ENCODE data around the gene SPATS2. TPM values are rescaled to one million over a fixed set of nuclear protein-coding genes. Genes with fewer than 3 reads are reported as not detected.

The SPATS2 gene
- total RNA-seq, 1 experiment from 2014 or later = 50.7 TPM

DNA sequence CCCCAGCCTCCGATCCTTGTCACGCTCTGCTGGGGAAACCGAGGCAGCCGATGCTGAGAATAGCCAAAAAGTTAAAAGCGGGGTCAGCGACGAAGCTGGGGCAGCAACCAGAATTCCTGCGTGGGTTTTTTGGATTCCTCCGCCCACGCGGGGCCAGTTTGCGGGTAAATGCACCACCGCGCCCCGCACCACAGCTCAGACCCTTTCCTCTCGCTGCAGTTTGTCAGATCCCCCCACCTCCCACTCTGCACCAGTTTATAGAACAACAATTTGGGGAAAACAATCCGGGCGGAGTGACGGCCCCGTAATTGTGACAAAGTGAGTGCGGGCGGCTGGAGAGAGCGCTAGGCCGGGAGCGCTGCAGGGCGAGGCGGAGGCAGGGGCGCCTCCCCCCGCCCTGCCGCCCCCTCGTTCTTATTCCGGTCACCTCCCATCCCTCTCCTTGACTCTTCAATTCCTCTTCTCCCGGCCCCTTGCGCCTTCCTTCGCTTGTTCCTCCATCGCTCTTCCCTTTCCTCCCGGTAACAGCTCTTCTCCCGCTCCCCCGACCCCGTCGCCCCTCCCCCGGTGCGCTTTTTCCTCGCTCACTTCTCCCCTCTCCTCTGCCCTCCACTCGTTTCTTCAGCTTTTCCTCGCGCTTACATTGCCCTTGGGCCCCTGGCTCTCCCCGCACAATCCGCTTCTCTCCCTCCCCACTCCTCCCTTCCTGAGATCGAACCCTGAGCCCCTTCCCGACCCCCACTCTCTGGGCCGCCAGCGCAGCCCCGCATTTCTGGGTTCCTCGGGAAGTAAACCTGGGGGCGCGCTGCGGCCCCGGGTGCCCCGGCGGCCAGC, 21.2 kb upstream of the SPATS2 start:
- peak overlapping the region; percentile 50 for H3K9ac ChIP-seq (ENCODE audit: low read length)
- no peaks in the 10 kb centered on the region for H3K9me2 ChIP-seq (replicated peaks; ENCODE audit: insufficient read depth, low read length)
- no peaks in the 10 kb centered on the region for H3K9me3 ChIP-seq (ENCODE audit: low read length)
- no peaks in the 10 kb centered on the region for H3K27me3 ChIP-seq (ENCODE audit: low read length)
- no peaks in the 10 kb centered on the region for H3K36me3 ChIP-seq (ENCODE audit: insufficient read depth, low read length)
- peak overlapping the region; percentile 78 for H3K4me2 ChIP-seq (ENCODE audit: low read depth, low read length, poor library complexity, severe bottlenecking)
- H3K27ac ChIP-seq (ENCODE audit: low read length) = no peak overlapping the region
- no peak overlapping the region for H2AFZ ChIP-seq (ENCODE audit: low read length)
- peaks cover 52% of the 10 kb centered on the region for H3K4me1 ChIP-seq (ENCODE audit: low read length)
- H3K79me2 ChIP-seq (ENCODE audit: low read length) = no peaks in the 10 kb centered on the region
- peaks cover 7% of the 10 kb centered on the region; the same call in 1 of the 2 replicates for H4K20me1 ChIP-seq (ENCODE audit: insufficient read depth, low read depth, low read length)
- DNase-seq = no peak
- H3K4me3 ChIP-seq (ENCODE audit: low read length) = peak overlapping the region; percentile 62

DNA sequence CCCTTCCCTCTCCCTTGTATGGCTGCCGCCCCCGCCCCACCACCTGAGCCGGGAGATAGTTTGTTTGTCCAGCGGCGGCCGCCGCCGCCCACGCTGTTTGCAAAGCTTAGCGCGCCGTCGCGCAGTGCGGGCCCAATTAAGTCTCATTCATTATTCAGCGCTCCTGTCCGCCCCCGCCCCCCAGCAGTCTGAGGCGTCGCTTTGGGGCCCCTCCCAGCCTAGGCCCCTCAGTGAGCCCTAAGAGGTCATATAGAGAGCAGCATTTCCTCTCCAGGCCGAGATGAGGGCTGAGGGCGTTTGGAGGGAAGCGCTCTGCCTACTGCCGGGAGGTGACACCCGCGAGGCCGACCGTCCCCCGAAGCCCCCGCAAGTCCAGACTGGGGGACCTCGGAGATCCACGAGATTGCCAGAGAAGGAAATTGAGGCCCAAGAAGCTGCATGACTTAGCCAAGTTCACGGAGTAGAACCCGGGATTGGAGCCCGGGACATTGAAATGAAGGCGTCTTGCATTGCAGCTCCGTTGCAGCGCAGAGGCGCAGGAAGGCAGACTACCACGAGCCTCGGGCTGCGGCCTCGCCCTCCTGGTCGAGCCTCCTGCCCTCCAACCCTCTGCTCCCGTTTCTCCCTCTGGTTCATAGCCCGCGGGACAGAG, 20.5 kb upstream of the SPATS2 start, which contains the start of gene DNAJC22:
TSS of gene DNAJC22 (plus strand) at position 230 of the 652 bp plus-strand sequence. CDS start 1,985 bp downstream, outside the sequence.
- no peak within 1 kb of the TSS for H2AFZ ChIP-seq (ENCODE audit: low read length)
- H4K20me1 ChIP-seq (ENCODE audit: insufficient read depth, low read depth, low read length) = peaks cover 7% of the 10 kb centered on the region; the same call in 1 of the 2 replicates
- peaks cover 52% of the 10 kb centered on the region for H3K4me1 ChIP-seq (ENCODE audit: low read length)
- H3K27ac ChIP-seq (ENCODE audit: low read length) = no peak within 1 kb of the TSS
- peak within 1 kb of the TSS; percentile 78 for H3K4me2 ChIP-seq (ENCODE audit: low read depth, low read length, poor library complexity, severe bottlenecking)
- H3K9me3 ChIP-seq (ENCODE audit: low read length) = no peaks in the 10 kb centered on the region
- peak; percentile 58 for DNase-seq
- no peaks in the 10 kb centered on the region for H3K36me3 ChIP-seq (ENCODE audit: insufficient read depth, low read length)
- no peaks in the 10 kb centered on the region for H3K9me2 ChIP-seq (replicated peaks; ENCODE audit: insufficient read depth, low read length)
- H3K27me3 ChIP-seq (ENCODE audit: low read length) = no peaks in the 10 kb centered on the region
- no peaks in the 10 kb centered on the region for H3K79me2 ChIP-seq (ENCODE audit: low read length)
- H3K9ac ChIP-seq (ENCODE audit: low read length) = peak within 1 kb of the TSS; percentile 50
- peak within 1 kb of the TSS; percentile 62 for H3K4me3 ChIP-seq (ENCODE audit: low read length)

DNA sequence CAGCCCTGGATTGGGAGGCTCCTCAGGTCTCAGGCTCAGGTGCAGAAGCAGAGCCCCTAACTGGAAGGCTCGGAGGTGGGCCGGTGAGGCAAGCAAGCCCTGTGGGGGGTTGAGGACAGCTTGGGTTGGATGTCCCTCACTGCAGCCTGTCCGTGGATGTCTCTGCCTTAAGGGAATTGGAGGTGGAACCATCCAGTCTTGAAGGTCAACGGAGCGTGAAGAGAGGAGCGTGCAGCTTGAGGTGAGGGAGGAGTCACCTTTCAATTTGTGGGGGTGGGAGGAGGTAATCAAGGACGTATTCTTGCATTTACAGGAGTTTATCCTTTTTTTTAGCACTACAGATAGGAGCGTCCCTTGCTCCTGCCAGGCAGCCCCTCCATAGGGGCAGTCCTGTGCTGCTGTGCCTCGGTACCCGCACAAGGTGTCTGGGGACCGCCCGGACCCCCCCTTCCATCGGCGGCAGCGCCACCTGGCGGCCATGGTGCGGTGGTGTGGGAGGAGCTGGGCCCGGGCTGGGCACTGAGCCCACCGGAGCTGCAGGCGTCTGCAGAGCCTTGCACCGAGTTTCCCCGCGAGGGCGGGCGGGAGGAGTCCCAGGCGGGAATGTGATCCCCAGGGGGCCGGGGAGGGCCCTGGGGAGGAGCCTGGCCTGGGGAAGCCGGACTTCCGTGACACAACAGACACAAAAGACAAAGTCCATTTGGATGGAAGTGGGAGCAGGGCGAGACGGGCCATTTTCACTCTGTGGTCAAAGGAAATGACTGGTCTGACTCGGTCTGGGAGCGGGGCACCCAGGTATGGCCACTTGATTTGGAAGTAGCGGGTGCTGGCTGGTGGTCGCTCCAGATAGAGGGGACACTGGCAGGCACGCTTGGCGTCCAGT, 19.7 kb upstream of the SPATS2 start:
- peak overlapping the region; percentile 78 for H3K4me2 ChIP-seq (ENCODE audit: low read depth, low read length, poor library complexity, severe bottlenecking)
- no peaks in the 10 kb centered on the region for H3K9me3 ChIP-seq (ENCODE audit: low read length)
- peak overlapping the region; percentile 27; the same call in 1 of the 2 replicates for H3K9ac ChIP-seq (ENCODE audit: low read length)
- peaks cover 48% of the 10 kb centered on the region for H3K4me1 ChIP-seq (ENCODE audit: low read length)
- DNase-seq = peak; percentile 87
- H2AFZ ChIP-seq (ENCODE audit: low read length) = no peak overlapping the region
- H4K20me1 ChIP-seq (ENCODE audit: insufficient read depth, low read depth, low read length) = peaks cover 7% of the 10 kb centered on the region; the same call in 1 of the 2 replicates
- H3K27ac ChIP-seq (ENCODE audit: low read length) = no peak overlapping the region
- H3K36me3 ChIP-seq (ENCODE audit: insufficient read depth, low read length) = no peaks in the 10 kb centered on the region
- no peaks in the 10 kb centered on the region for H3K79me2 ChIP-seq (ENCODE audit: low read length)
- H3K4me3 ChIP-seq (ENCODE audit: low read length) = peak overlapping the region; percentile 62; the same call in 1 of the 2 replicates
- H3K27me3 ChIP-seq (ENCODE audit: low read length) = no peaks in the 10 kb centered on the region
- no peaks in the 10 kb centered on the region for H3K9me2 ChIP-seq (replicated peaks; ENCODE audit: insufficient read depth, low read length)

DNA sequence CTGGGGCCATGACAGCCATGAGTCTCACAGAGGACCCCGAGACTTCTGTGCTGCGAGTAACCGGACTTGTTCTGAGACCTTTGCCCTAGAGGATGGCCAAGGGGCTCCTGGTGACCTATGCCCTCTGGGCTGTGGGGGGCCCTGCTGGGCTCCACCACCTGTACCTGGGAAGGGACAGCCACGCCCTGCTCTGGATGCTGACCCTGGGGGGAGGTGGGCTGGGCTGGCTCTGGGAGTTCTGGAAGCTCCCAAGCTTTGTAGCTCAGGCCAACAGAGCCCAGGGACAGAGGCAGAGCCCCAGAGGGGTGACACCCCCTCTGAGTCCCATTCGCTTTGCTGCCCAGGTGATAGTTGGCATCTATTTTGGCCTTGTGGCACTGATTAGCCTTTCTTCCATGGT, 18.5 kb upstream of the SPATS2 start:
- no peak for DNase-seq
- Histone ChIP-seq H3K79me2 (ENCODE audit: low read length) (no peaks in the 10 kb centered on the region), H3K9ac (ENCODE audit: low read length) (no peak overlapping the region)

DNA sequence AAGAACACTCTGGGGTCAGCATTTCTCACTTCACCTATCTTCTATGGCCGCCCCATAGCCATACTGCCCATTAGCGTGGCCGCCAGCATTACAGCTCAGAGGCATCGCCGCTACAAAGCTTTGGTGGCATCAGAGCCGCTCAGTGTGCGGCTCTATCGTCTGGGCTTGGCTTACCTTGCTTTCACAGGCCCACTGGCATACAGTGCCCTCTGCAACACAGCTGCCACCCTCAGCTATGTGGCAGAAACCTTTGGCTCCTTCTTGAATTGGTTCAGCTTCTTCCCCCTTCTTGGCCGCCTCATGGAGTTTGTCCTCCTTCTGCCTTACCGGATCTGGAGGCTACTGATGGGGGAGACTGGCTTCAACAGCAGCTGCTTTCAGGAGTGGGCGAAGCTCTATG, 18.0 kb upstream of the SPATS2 start:
- no peak overlapping the region for H3K27ac ChIP-seq (ENCODE audit: low read length)
- no peak overlapping the region for H2AFZ ChIP-seq (ENCODE audit: low read length)
- H3K9me2 ChIP-seq (replicated peaks; ENCODE audit: insufficient read depth, low read length) = no peaks in the 10 kb centered on the region
- no peak overlapping the region for H3K4me2 ChIP-seq (ENCODE audit: low read depth, low read length, poor library complexity, severe bottlenecking)
- H3K79me2 ChIP-seq (ENCODE audit: low read length) = no peaks in the 10 kb centered on the region
- peaks cover 39% of the 10 kb centered on the region for H3K4me1 ChIP-seq (ENCODE audit: low read length)
- H3K4me3 ChIP-seq (ENCODE audit: low read length) = no peak overlapping the region
- no peak overlapping the region for H3K9ac ChIP-seq (ENCODE audit: low read length)
- H4K20me1 ChIP-seq (ENCODE audit: insufficient read depth, low read depth, low read length) = peaks cover 7% of the 10 kb centered on the region; the same call in 1 of the 2 replicates
- no peaks in the 10 kb centered on the region for H3K27me3 ChIP-seq (ENCODE audit: low read length)
- no peak for DNase-seq
- H3K36me3 ChIP-seq (ENCODE audit: insufficient read depth, low read length) = no peaks in the 10 kb centered on the region
- H3K9me3 ChIP-seq (ENCODE audit: low read length) = no peaks in the 10 kb centered on the region

More for the DNA sequence above, 18.5 kb upstream of the SPATS2 start:
- Histone ChIP-seq H3K4me1 (ENCODE audit: low read length) (peaks cover 43% of the 10 kb centered on the region), H2AFZ (ENCODE audit: low read length) (no peak overlapping the region), H3K36me3 (ENCODE audit: insufficient read depth, low read length) (no peaks in the 10 kb centered on the region), H3K9me2 (replicated peaks; ENCODE audit: insufficient read depth, low read length) (no peaks in the 10 kb centered on the region), H3K27ac (ENCODE audit: low read length) (no peak overlapping the region), H4K20me1 (ENCODE audit: insufficient read depth, low read depth, low read length) (peaks cover 7% of the 10 kb centered on the region; the same call in 1 of the 2 replicates), H3K9me3 (ENCODE audit: low read length) (no peaks in the 10 kb centered on the region), H3K27me3 (ENCODE audit: low read length) (no peaks in the 10 kb centered on the region), H3K4me2 (ENCODE audit: low read depth, low read length, poor library complexity, severe bottlenecking) (no peak overlapping the region), H3K4me3 (ENCODE audit: low read length) (no peak overlapping the region)

DNA sequence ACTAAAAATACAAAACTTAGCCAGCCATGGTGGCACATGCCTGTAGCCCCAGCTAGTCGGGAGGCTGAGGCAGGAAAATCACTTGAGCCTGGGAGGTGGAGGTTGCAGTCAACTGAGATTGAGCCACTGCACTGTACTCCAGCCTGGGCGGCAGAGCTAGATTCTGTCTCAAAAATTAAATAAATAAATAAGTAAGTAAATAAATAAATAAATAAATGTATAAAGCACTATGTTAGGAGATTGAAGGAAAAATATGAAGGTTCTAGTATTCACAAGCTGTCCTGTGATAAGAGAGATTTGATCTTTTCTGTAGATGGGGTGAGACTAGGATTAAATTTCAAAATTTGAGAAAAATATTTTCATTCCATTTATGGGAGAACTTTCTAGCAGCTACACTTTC, 14.9 kb upstream of the SPATS2 start:
- Histone ChIP-seq H3K27ac (ENCODE audit: low read length) (no peak overlapping the region), H4K20me1 (ENCODE audit: insufficient read depth, low read depth, low read length) (0 out of 2 replicates have a peak, but pooled peaks cover under 1% of the 10 kb centered on the region), H3K4me3 (ENCODE audit: low read length) (no peak overlapping the region), H3K9ac (ENCODE audit: low read length) (no peak overlapping the region), H3K4me1 (ENCODE audit: low read length) (peaks cover 26% of the 10 kb centered on the region), H3K79me2 (ENCODE audit: low read length) (no peaks in the 10 kb centered on the region), H3K36me3 (ENCODE audit: insufficient read depth, low read length) (no peaks in the 10 kb centered on the region), H3K27me3 (ENCODE audit: low read length) (no peaks in the 10 kb centered on the region), H3K4me2 (ENCODE audit: low read depth, low read length, poor library complexity, severe bottlenecking) (no peak overlapping the region), H3K9me2 (replicated peaks; ENCODE audit: insufficient read depth, low read length) (no peaks in the 10 kb centered on the region), H2AFZ (ENCODE audit: low read length) (no peak overlapping the region), H3K9me3 (ENCODE audit: low read length) (no peaks in the 10 kb centered on the region)
- DNase-seq = no peak

DNA sequence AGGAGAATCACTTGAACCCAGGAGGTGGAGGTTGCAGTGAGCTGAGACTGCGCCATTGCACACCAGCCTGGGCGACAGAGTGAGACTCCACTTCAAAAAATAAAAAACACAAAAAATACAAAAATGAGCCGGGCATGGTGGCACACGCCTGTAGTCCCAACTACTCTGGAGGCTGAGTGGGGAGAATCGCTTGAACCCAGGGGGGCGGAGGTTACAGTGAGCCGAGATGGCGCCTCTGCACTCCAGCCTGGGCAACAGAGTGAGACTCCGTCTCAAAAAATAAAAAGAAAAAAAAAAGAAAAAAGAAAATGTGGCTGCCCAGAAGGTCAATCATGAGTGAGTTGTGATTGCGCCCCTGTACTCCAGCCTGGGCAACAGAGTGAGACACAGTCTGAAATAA, 11.3 kb upstream of the SPATS2 start:
- Histone ChIP-seq H3K27me3 (ENCODE audit: low read length) (no peaks in the 10 kb centered on the region), H3K4me3 (ENCODE audit: low read length) (no peak overlapping the region), H3K9me2 (replicated peaks; ENCODE audit: insufficient read depth, low read length) (no peaks in the 10 kb centered on the region), H3K4me1 (ENCODE audit: low read length) (peaks cover 28% of the 10 kb centered on the region), H3K27ac (ENCODE audit: low read length) (no peak overlapping the region), H4K20me1 (ENCODE audit: insufficient read depth, low read depth, low read length) (no peaks in the 10 kb centered on the region), H3K79me2 (ENCODE audit: low read length) (no peaks in the 10 kb centered on the region), H3K9me3 (ENCODE audit: low read length) (no peaks in the 10 kb centered on the region), H2AFZ (ENCODE audit: low read length) (no peak overlapping the region), H3K9ac (ENCODE audit: low read length) (no peak overlapping the region), H3K4me2 (ENCODE audit: low read depth, low read length, poor library complexity, severe bottlenecking) (no peak overlapping the region), H3K36me3 (ENCODE audit: insufficient read depth, low read length) (no peaks in the 10 kb centered on the region)
- DNase-seq = no peak
